Panc1 (cell line): ENCODE results near the gene SMIM20. TPM values are rescaled to one million over a fixed set of nuclear protein-coding genes. Genes with fewer than 3 reads are reported as not detected.
"Not testable (repeated sequence)": the region's sequence is repeated elsewhere in the genome, so short reads cannot be mapped to it uniquely, and the experiment has no call there.

ENCODE experiments used
- ATAC-seq: fragments of 200-7000 bp; cut with Tn5 transposase; 2 replicates; pipeline ENCODE4 v1.9.1; 2020; ENCODE audit warnings: mild to moderate bottlenecking, moderate library complexity
- BruUV-seq: library from RNA; stranded (reverse); fragments of 400-500 nt; replicated peaks from 2 replicates; lab custom pipeline; 2021; lab: Mats Ljungman, UMichigan
- CTCF ChIA-PET: fragments of 300-600 bp; sonication (Branson Sonifier 250); formaldehyde crosslinking; loops from one replicate; lab custom pipeline; 2022; ENCODE audit warnings: antibody characterized with exemption; lab: Charles Lee
- POLR2A ChIA-PET: fragments of 300-600 bp; sonication (Branson Sonifier 250); formaldehyde crosslinking; loops from one replicate; lab custom pipeline; 2022; ENCODE audit warnings: antibody characterized with exemption; lab: Charles Lee
- DNase-seq: peaks from one replicate; pipeline ENCODE4 v3.0.0-alpha.2; 2010; ENCODE audit warnings: low read depth, low spot score
- H3K27ac ChIP-seq: 2 replicates; pipeline ENCODE4 v1.5.1; 2011; ENCODE audit warnings: mild to moderate bottlenecking, low read length, inconsistent platforms
- H3K27me3 ChIP-seq: fragments of 200-500 bp; sonication (Bioruptor generic); 2 replicates; pipeline ENCODE4 v1.6.0; 2014; ENCODE audit warnings: low read length, inconsistent platforms; ENCODE audit not compliant: control insufficient read depth, insufficient read depth
- H3K36me3 ChIP-seq: fragments of 200-500 bp; sonication (Bioruptor generic); 2 replicates; pipeline ENCODE4 v1.5.1; 2014; ENCODE audit warnings: inconsistent platforms, mild to moderate bottlenecking, low read length, moderate library complexity; ENCODE audit not compliant: control insufficient read depth, insufficient read depth
- H3K4me1 ChIP-seq: 2 replicates; pipeline ENCODE4 v1.5.1; 2011; ENCODE audit warnings: inconsistent platforms, mild to moderate bottlenecking, low read length, moderate library complexity; ENCODE audit not compliant: control insufficient read depth, insufficient read depth
- H3K4me3 ChIP-seq, 2 experiments: 2 replicates each; pipeline ENCODE4 v1.5.1; 2011 to 2012; ENCODE audit warnings: low read depth in 2 of 2, low read length in 2 of 2, mild to moderate bottlenecking in 2 of 2, inconsistent platforms in 1 of 2, moderate library complexity in 1 of 2
- H3K9me3 ChIP-seq: fragments of 200-500 bp; sonication (Bioruptor generic); 2 replicates; pipeline ENCODE4 v1.5.1; 2014; ENCODE audit warnings: low read depth, mild to moderate bottlenecking, inconsistent platforms, low read length, moderate library complexity; ENCODE audit not compliant: control insufficient read depth, insufficient read depth
- CTCF ChIP-seq: fragments of 450-650 bp; IDR thresholded peaks from 2 replicates; pipeline ENCODE4 v1.5.1; 2017; ENCODE audit warnings: mild to moderate bottlenecking
- POLR2AphosphoS5 ChIP-seq: IDR thresholded peaks from 2 replicates; pipeline ENCODE4 v1.6.1; 2012; ENCODE audit warnings: mild to moderate bottlenecking, low read depth, low read length, moderate library complexity
- REST ChIP-seq, 2 experiments: IDR thresholded peaks; 2 replicates each; pipeline ENCODE4 v1.6.1; 2011 to 2012; ENCODE audit warnings: low read depth in 2 of 2, control low read depth in 1 of 2, low read length in 1 of 2, mild to moderate bottlenecking in 1 of 2, moderate library complexity in 1 of 2; ENCODE audit not compliant: insufficient read depth in 1 of 2
- SIN3A ChIP-seq: IDR thresholded peaks from 2 replicates; pipeline ENCODE4 v1.6.1; 2012; ENCODE audit warnings: low read depth, mild to moderate bottlenecking, low read length, moderate library complexity, borderline replicate concordance; ENCODE audit not compliant: insufficient read depth
- TCF7L2 ChIP-seq: IDR thresholded peaks from 2 replicates; pipeline ENCODE4 v1.6.1; 2011; ENCODE audit warnings: mild to moderate bottlenecking, low read depth, low read length, inconsistent platforms
- in situ Hi-C: cut with HindIII; loops from 2 replicates; pipeline ENCODE4 v1.10.0; 2016; ENCODE audit warnings: low sequenced_read_pairs, low pct_unique_long_range_greater_than_20kb
- intact Hi-C: fragments of 100-400 bp; cut with micrococcal nuclease; formaldehyde crosslinking; loops from one replicate; pipeline ENCODE4 v1.10.0; 2022; ENCODE audit not compliant: unreplicated experiment
- total RNA-seq: library from RNA; stranded (reverse); gene quantifications from one replicate; pipeline ENCODE4 v1.2.1, GENCODE V29; 2021; ENCODE audit not compliant: unreplicated experiment

Gene SMIM20
- total RNA-seq, 1 experiment from 2014 or later = 16.5 TPM

- no peak for DNase-seq
- ChIA-PET POLR2A (no interaction called here), CTCF (no interaction called here)
- Histone ChIP-seq H3K27ac (no peak overlapping the region), H3K9me3 (no peaks in the 10 kb centered on the region; the same call in 1 of the 2 replicates), H3K27me3 (no peaks in the 10 kb centered on the region), H3K4me1 (no peaks in the 10 kb centered on the region), H3K4me3 (no peak overlapping the region), H3K36me3 (no peaks in the 10 kb centered on the region)
- in situ Hi-C loops (no loop called here), intact Hi-C loops (no loop called here)
- TF ChIP-seq CTCF (no peak), SIN3A (no peak), POLR2AphosphoS5 (no peak), TCF7L2 (no peak), REST (IDR thresholded peaks at IDR 0.05; ENCODE audit: insufficient read depth in 1 of 2, low read depth in 2 of 2, low read length in 1 of 2) (no peak)
- no peak for ATAC-seq
- no TSS peak for BruUV-seq
Measured at GRCh38 chr4:25905371-25905770, 8.6 kb upstream of the SMIM20 start.

GRCh38 chr4:25906113-25906512 lies 7.9 kb upstream of the SMIM20 start:
- H3K36me3 ChIP-seq, intact Hi-C loops, CTCF ChIA-PET, in situ Hi-C loops, H3K27ac ChIP-seq, DNase-seq, POLR2A ChIA-PET, H3K9me3 ChIP-seq, BruUV-seq, H3K27me3 ChIP-seq, ATAC-seq, H3K4me3 ChIP-seq, H3K4me1 ChIP-seq: not testable (repeated sequence)

GRCh38 chr4:25908491-25908901 lies 5.5 kb upstream of the SMIM20 start:
- no TSS peak for BruUV-seq
- in situ Hi-C loops = no loop called here
- H3K27ac ChIP-seq = no peak overlapping the region

More at GRCh38 chr4:25908491-25908901, 5.5 kb upstream of the SMIM20 start:
- ATAC-seq = peak; percentile 80
- Histone ChIP-seq H3K36me3 (no peaks in the 10 kb centered on the region; the same call in 1 of the 2 replicates), H3K27me3 (no peaks in the 10 kb centered on the region), H3K4me3 (no peak overlapping the region), H3K9me3 (no peaks in the 10 kb centered on the region; the same call in 1 of the 2 replicates), H3K4me1 (no peaks in the 10 kb centered on the region)
- no peak for TF ChIP-seq CTCF
- no peak for TF ChIP-seq SIN3A
- no peak for TF ChIP-seq REST (IDR thresholded peaks at IDR 0.05; ENCODE audit: insufficient read depth in 1 of 2, low read depth in 2 of 2, low read length in 1 of 2)
- no peak for TF ChIP-seq POLR2AphosphoS5
- no peak for TF ChIP-seq TCF7L2
- peak; percentile 8 for DNase-seq
- intact Hi-C loops = no loop called here
- ChIA-PET POLR2A (no interaction called here), CTCF (no interaction called here)
